ENCODE measurements around the gene RHCG.

GRCh38 chr15:89495638-89496145 is 691 bp downstream of the RHCG start:
- TF ChIP-seq POLR2A (IDR thresholded peaks at IDR 0.05; ENCODE audit: low read depth, low read length) (no peak), TAF1 (IDR thresholded peaks at IDR 0.05; ENCODE audit: borderline replicate concordance, low read depth, low read length) (no peak)

Measured in GM12892 (cell line).